HepG2 (cell line): Measurements from ENCODE around the gene ZWILCH. TPM values are rescaled to one million over a fixed set of nuclear protein-coding genes. Genes with fewer than 3 reads are reported as not detected.
A peak's percentile ranks its signal among the peaks of the same experiment; 100 is the strongest.

ENCODE experiments used
- ATAC-seq: fragments of 200-7000 bp; cut with Tn5 transposase; 3 replicates; pipeline ENCODE4 v1.9.1; 2020; ENCODE audit warnings: mild to moderate bottlenecking, moderate library complexity
- BruUV-seq: library from RNA; stranded (reverse); fragments of 400-500 nt; replicated peaks from 2 replicates; lab custom pipeline; 2021; lab: Mats Ljungman, UMichigan
- CTCF ChIA-PET: fragments of 300-600 bp; formaldehyde crosslinking; extraction: SDS; loops from one replicate; lab custom pipeline; 2021; ENCODE audit warnings: low total read pairs, inconsistent platforms, low intra/inter-chr PET ratio; lab: Yijun Ruan, JAX
- POLR2A ChIA-PET: fragments of 350-600 bp; sonication (Branson Sonifier 250); formaldehyde crosslinking; loops from one replicate; lab custom pipeline; 2020; ENCODE audit warnings: antibody characterized with exemption, inconsistent platforms; lab: Yijun Ruan, JAX
- DNase-seq: peaks from one replicate; pipeline ENCODE4 v3.0.0-alpha.2; 2015; ENCODE audit warnings: low spot score
- FAIRE-seq: peaks from 3 replicates; lab custom pipeline; 2011; peaks lifted over from hg19 to GRCh38; lab: Jason Lieb, UNC
- H2AFZ ChIP-seq: one replicate; pipeline ENCODE4 v1.6.1; 2011; ENCODE audit warnings: low read length, inconsistent platforms
- H3K27ac ChIP-seq: fragments of 300-600 bp; 3 replicates; pipeline ENCODE4 v1.8.0; 2011; ENCODE audit warnings: mixed run types, mild to moderate bottlenecking, mixed read lengths, low read length, inconsistent platforms; ENCODE audit not compliant: insufficient read depth; ENCODE audit errors: extremely low read length
- H3K27me3 ChIP-seq, 2 experiments: fragments of 200-600 bp in 1 of 2; 2 replicates in 1 of 2; 3 replicates in 1 of 2; pipeline versions ENCODE4 v1.6.0 to v1.8.0; 2011; ENCODE audit warnings: low read length in 2 of 2, mild to moderate bottlenecking in 2 of 2, moderate library complexity in 2 of 2, inconsistent platforms in 1 of 2; ENCODE audit not compliant: insufficient read depth in 2 of 2, control insufficient read depth in 1 of 2
- H3K36me3 ChIP-seq, 2 experiments: fragments of 200-600 bp in 1 of 2; replicated peaks in 1 of 2; 2 replicates in 1 of 2; 3 replicates in 1 of 2; pipeline versions ENCODE4 v1.5.1 to v1.8.0; 2011; ENCODE audit warnings: low read length in 2 of 2, inconsistent platforms in 1 of 2; ENCODE audit not compliant: insufficient read depth in 2 of 2, control insufficient read depth in 1 of 2
- H3K4me1 ChIP-seq: 2 replicates; pipeline ENCODE4 v1.5.1; 2012; ENCODE audit warnings: low read length, inconsistent platforms; ENCODE audit not compliant: insufficient read depth
- H3K4me2 ChIP-seq: 2 replicates; pipeline ENCODE4 v1.6.0; 2011; ENCODE audit warnings: low read depth, low read length, inconsistent platforms
- H3K4me3 ChIP-seq, 3 experiments: fragments of 200-600 bp in 1 of 3; sonication (generic), shearing (Covaris generic) in 1 of 3; replicated peaks in 1 of 3; 2 replicates each; pipeline ENCODE4 v1.5.1; 2011 to 2016; ENCODE audit warnings: low read length in 3 of 3, inconsistent platforms in 2 of 3, low read depth in 2 of 3, mild to moderate bottlenecking in 2 of 3, control low read depth in 1 of 3, mixed read lengths in 1 of 3; ENCODE audit not compliant: insufficient read depth in 1 of 3
- H3K79me2 ChIP-seq: one replicate; pipeline ENCODE4 v1.6.1; 2011; ENCODE audit warnings: low read length, inconsistent platforms; ENCODE audit not compliant: insufficient read depth
- H3K9ac ChIP-seq: 2 replicates; pipeline ENCODE4 v1.6.0; 2011; ENCODE audit warnings: mild to moderate bottlenecking, low read depth, low read length, inconsistent platforms; ENCODE audit not compliant: insufficient read depth
- H3K9me3 ChIP-seq: 2 replicates; pipeline ENCODE4 v1.5.1; 2012; ENCODE audit warnings: mild to moderate bottlenecking, low read length
- H4K20me1 ChIP-seq: 2 replicates; pipeline ENCODE4 v1.6.0; 2011; ENCODE audit warnings: inconsistent platforms, mild to moderate bottlenecking, low read length, moderate library complexity; ENCODE audit not compliant: insufficient read depth
- ASH2L ChIP-seq: fragments of 300-600, 200-600 bp; sonication (generic); IDR thresholded peaks from 2 replicates; pipeline ENCODE4 v1.7.0; 2017; ENCODE audit warnings: low read depth, mild to moderate bottlenecking, moderate library complexity, mixed read lengths, low read length; ENCODE audit not compliant: insufficient read length
- CREB1 ChIP-seq, 2 experiments: fragments of 450-650 bp in 1 of 2; IDR thresholded peaks; 2 replicates each; pipeline ENCODE4 v1.6.1; 2016 to 2017; ENCODE audit warnings: control low read depth in 1 of 2, mild to moderate bottlenecking in 1 of 2, missing compliant biosample characterization in 1 of 2, missing genetic modification characterization in 1 of 2
- DMAP1 ChIP-seq: IDR thresholded peaks from 2 replicates; pipeline ENCODE4 v1.6.1; 2016
- GABPA ChIP-seq, 2 experiments: IDR thresholded peaks; 2 replicates each; pipeline ENCODE4 v1.6.1; 2011 to 2016; ENCODE audit warnings: low read depth in 2 of 2, low read length in 1 of 2, missing biosample characterization in 1 of 2, missing genetic modification characterization in 1 of 2
- HNRNPK ChIP-seq: fragments of 200-400 bp; formaldehyde crosslinking; IDR thresholded peaks from 2 replicates; pipeline ENCODE4 v1.6.1; 2018; ENCODE audit warnings: low read length, low read depth, moderate library complexity, mild to moderate bottlenecking; ENCODE audit not compliant: poor library complexity, severe bottlenecking
- IKZF5 ChIP-seq: IDR thresholded peaks from 2 replicates; pipeline ENCODE4 v1.6.1; 2018; ENCODE audit warnings: missing genetic modification reagents, mild to moderate bottlenecking, missing compliant biosample characterization
- KLF12 ChIP-seq: sonication (generic); formaldehyde crosslinking; IDR thresholded peaks from 2 replicates; pipeline ENCODE4 v1.4.0; 2020; ENCODE audit warnings: missing genetic modification reagents, borderline replicate concordance
- MYC ChIP-seq: sonication (generic); formaldehyde crosslinking; IDR thresholded peaks from 2 replicates; pipeline ENCODE4 v1.9.0; 2021; ENCODE audit warnings: missing genetic modification reagents, borderline replicate concordance
- PITX1 ChIP-seq: sonication (generic); formaldehyde crosslinking; IDR thresholded peaks from 2 replicates; pipeline ENCODE4 v1.5.1; 2020; ENCODE audit warnings: mild to moderate bottlenecking, missing genetic modification reagents
- POLR2A ChIP-seq, 2 experiments: IDR thresholded peaks; 2 replicates each; pipeline ENCODE4 v1.6.1; 2011; ENCODE audit warnings: low read depth in 2 of 2, low read length in 2 of 2, mild to moderate bottlenecking in 1 of 2, moderate library complexity in 1 of 2; ENCODE audit not compliant: insufficient read depth in 1 of 2
- SP140L ChIP-seq: sonication (generic); formaldehyde crosslinking; IDR thresholded peaks from 2 replicates; pipeline ENCODE4 v1.4.0; 2020; ENCODE audit warnings: missing genetic modification reagents, borderline replicate concordance
- SRF ChIP-seq: IDR thresholded peaks from 2 replicates; pipeline ENCODE4 v1.6.1; 2011; ENCODE audit warnings: mild to moderate bottlenecking, low read depth, low read length, moderate library complexity
- YEATS2 ChIP-seq: sonication (generic); formaldehyde crosslinking; IDR thresholded peaks from 2 replicates; pipeline ENCODE4 v1.4.0; 2020; ENCODE audit warnings: missing genetic modification reagents, borderline replicate concordance
- ZBTB38 ChIP-seq: sonication (generic); formaldehyde crosslinking; IDR thresholded peaks from 2 replicates; pipeline ENCODE4 v1.5.1; 2020; ENCODE audit warnings: mild to moderate bottlenecking, missing genetic modification reagents
- ZBTB39 ChIP-seq: sonication (generic); formaldehyde crosslinking; IDR thresholded peaks from 2 replicates; pipeline ENCODE4 v1.5.0; 2020; ENCODE audit warnings: missing genetic modification reagents
- ZFP36 ChIP-seq: fragments of 150-350 bp; IDR thresholded peaks from 2 replicates; pipeline ENCODE4 v1.6.1; 2018; ENCODE audit warnings: borderline replicate concordance, low read length, low read depth; ENCODE audit not compliant: partially characterized antibody
- ZNF180 ChIP-seq: sonication (generic); formaldehyde crosslinking; IDR thresholded peaks from 2 replicates; pipeline ENCODE4 v1.4.0; 2020; ENCODE audit warnings: low read depth, missing genetic modification reagents, borderline replicate concordance
- ZNF263 ChIP-seq: sonication (generic); formaldehyde crosslinking; IDR thresholded peaks from 2 replicates; pipeline ENCODE4 v1.4.0; 2020; ENCODE audit warnings: missing genetic modification reagents
- ZNF335 ChIP-seq: sonication (generic); formaldehyde crosslinking; IDR thresholded peaks from 2 replicates; pipeline ENCODE4 v1.4.0; 2020; ENCODE audit warnings: missing genetic modification reagents
- ZNF619 ChIP-seq: sonication (generic); formaldehyde crosslinking; IDR thresholded peaks from 2 replicates; pipeline ENCODE4 v1.4.0; 2020; ENCODE audit warnings: mild to moderate bottlenecking, missing genetic modification reagents
- WGBS: methylation state at CpG from one replicate; pipeline ENCODE4 v1.1.6; 2017; ENCODE audit warnings: low lambda C conversion rate; 5-methylcytosine and 5-hydroxymethylcytosine counted together
- in situ Hi-C: cut with HindIII; loops from 2 replicates; pipeline ENCODE4 v1.10.0; 2017; ENCODE audit warnings: low pct_unique_long_range_greater_than_20kb; ENCODE audit not compliant: extremely low pct_ligation_motif_present
- intact Hi-C: fragments of 100-400 bp; cut with micrococcal nuclease; formaldehyde crosslinking; loops from one replicate; pipeline ENCODE4 v1.10.0; 2022; ENCODE audit not compliant: unreplicated experiment
- polyA plus RNA-seq, 8 experiments: library from polyadenylated mRNA; depleted of rRNA in 3 of 8; stranded (reverse) in 7 of 8; unstranded in 1 of 8; fragments of >200 nt; fragmentation: Illumina TruSeq in 4 of 8; extraction: Trizol in 4 of 8; gene quantifications; 2 replicates each; pipeline versions ENCODE4 v1.2.1 to v1.2.3, GENCODE V29; 2011 to 2016; ENCODE audit warnings: low read depth in 4 of 8, missing spikeins in 1 of 8, mixed read lengths in 1 of 8; ENCODE audit not compliant: insufficient read depth in 1 of 8
- total RNA-seq, 5 experiments: library from RNA; depleted of rRNA; stranded (reverse); fragments of >200 nt; fragmentation: Illumina TruSeq; extraction: Trizol; gene quantifications; 2 replicates each; pipeline ENCODE4 v1.2.3, GENCODE V29; 2016; ENCODE audit warnings: low read depth in 1 of 5

The ZWILCH gene
- total and polyA plus RNA-seq, 2 of the 13 experiments (the other 11 are each of a cell fraction or from before 2014, with no cell fraction given): 9.5 to 27.8 TPM

DNA sequence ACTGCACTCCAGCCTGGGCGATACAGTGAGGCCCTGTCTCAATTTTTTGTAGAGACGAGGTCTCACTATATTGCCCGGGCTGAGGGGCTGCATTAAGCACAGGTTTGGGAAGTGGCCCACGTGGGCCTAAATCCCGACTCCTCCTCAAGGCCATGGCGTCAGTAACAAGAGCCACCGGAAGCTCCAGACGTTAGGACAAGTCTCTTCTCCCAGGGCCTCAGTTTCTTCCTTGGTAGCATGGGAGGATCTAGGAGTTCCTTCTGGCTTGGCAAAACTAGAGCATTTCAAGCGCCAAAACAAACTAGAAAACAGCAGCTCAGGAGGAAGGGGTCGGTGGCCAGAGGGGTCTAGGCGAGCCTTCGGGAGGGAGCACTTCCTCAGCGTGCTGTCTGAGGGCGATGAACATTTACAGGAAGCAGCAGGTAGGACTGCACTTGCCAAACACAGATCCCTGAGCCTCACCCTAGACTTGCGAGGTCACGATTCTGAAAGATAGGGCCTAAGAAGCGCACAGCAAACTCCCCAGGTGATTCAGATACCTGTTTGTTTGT lies 8.1 kb upstream of the ZWILCH start:
- intact Hi-C loops: loop anchor here (1.0 to 10.0 kb wide), 3 partner anchors 111 to 142 kb away; partner anchors contain the start of genes MAP2K1 and TIPIN
- Histone ChIP-seq H2AFZ (no peak overlapping the region), H3K4me2 (peak overlapping the region; percentile 84), H3K27me3 (no peaks in the 10 kb centered on the region), H3K9ac (peak overlapping the region; percentile 90), H3K36me3 (peaks cover 12 to 45% of the 10 kb centered on the region in 2 experiments; a peak in 4 of 5 replicates), H3K9me3 (no peaks in the 10 kb centered on the region), H3K4me1 (peaks cover 49% of the 10 kb centered on the region), H3K4me3 (peak overlapping the region; percentile 80 to 93 (median 86)), H4K20me1 (peaks cover 25% of the 10 kb centered on the region), H3K27ac (peak overlapping the region; percentile 80), H3K79me2 (peaks cover 20% of the 10 kb centered on the region)
- FAIRE-seq (no peak), DNase-seq (peak; percentile 15), ATAC-seq (peak; percentile 58)
- 0% methylated on average over 9 of the region's 17 CpGs for WGBS
- BruUV-seq: no TSS peak
- in situ Hi-C loops: loop anchor here (25.0 kb wide), 1 partner anchor 110 kb away; the partner anchor contains the start of gene MAP2K1
- ChIA-PET CTCF (interaction anchor here (3.0 kb wide), 1 partner anchor 110 kb away, joined by 17 read pairs; the partner anchor contains the start of gene MAP2K1), POLR2A (interaction anchor here (0.9 to 3.2 kb wide), 3 partner anchors 8 to 110 kb away, joined by 4 to 38 read pairs (median 8); partner anchors contain the start of genes MAP2K1, RPL4 and ZWILCH)
- TF ChIP-seq ZBTB38 (CRISPR knock-in tag): 0 out of 2 replicates have a peak, but pooled peaks have one; percentile 24
- peak; percentile 77 for TF ChIP-seq ZNF263 (CRISPR knock-in tag)
- no peak for TF ChIP-seq IKZF5
- no peak for TF ChIP-seq SRF
- no peak for TF ChIP-seq POLR2A (IDR thresholded peaks at IDR 0.05; ENCODE audit: insufficient read depth in 1 of 2, low read depth in 2 of 2, low read length in 2 of 2)
- no peak for TF ChIP-seq ZNF180 (CRISPR knock-in tag)
- TF ChIP-seq ZNF335 (CRISPR knock-in tag): no peak
- TF ChIP-seq YEATS2: 0 out of 2 replicates have a peak, but pooled peaks have one; percentile 30
- TF ChIP-seq MYC (CRISPR knock-in tag): peak; percentile 11; the same call in 1 of the 2 replicates
- peak; percentile 5; the same call in 1 of the 2 replicates for TF ChIP-seq KLF12 (CRISPR knock-in tag)
- TF ChIP-seq DMAP1 (CRISPR knock-in tag): peak; percentile 29
- TF ChIP-seq GABPA (IDR thresholded peaks at IDR 0.05; ENCODE audit: low read depth, low read length): peak; percentile 19; the same call in 1 of the 2 replicates
- TF ChIP-seq GABPA (CRISPR knock-in tag; IDR thresholded peaks at IDR 0.05; ENCODE audit: low read depth): no peak; the same call in 1 of the 2 replicates
- no peak for TF ChIP-seq HNRNPK
- 0 out of 2 replicates have a peak, but pooled peaks have one; percentile 6 for TF ChIP-seq PITX1 (CRISPR knock-in tag)
- no peak for TF ChIP-seq ZBTB39 (CRISPR knock-in tag)
- no peak for TF ChIP-seq ZFP36
- no peak for TF ChIP-seq CREB1 (IDR thresholded peaks at IDR 0.05)
- TF ChIP-seq CREB1 (CRISPR knock-in tag; IDR thresholded peaks at IDR 0.05): no peak
- 0 out of 2 replicates have a peak, but pooled peaks have one; percentile 19 for TF ChIP-seq ZNF619 (CRISPR knock-in tag)
- no peak for TF ChIP-seq ASH2L
- TF ChIP-seq SP140L (CRISPR knock-in tag): no peak
